Measurements from ENCODE around the gene PPM1H.

- TF ChIP-seq CTCF (IDR thresholded peaks at IDR 0.05): no peak
- TF ChIP-seq POLR2AphosphoS5 (IDR thresholded peaks at IDR 0.05; ENCODE audit: insufficient read depth in 1 of 2, low read depth in 1 of 2): no peak
These were observed 13.2 kb upstream of the PPM1H start for GRCh38 chr12:62948123-62948522.

All from vagina (tissue), 2 donors.